HG03469 (cell line): ENCODE results near the gene SMIM29.

Experiments used
- ATAC-seq: cut with Tn5 transposase; IDR thresholded peaks from one replicate; pipeline ENCODE4 v1.9.1; 2021; ENCODE audit warnings: mild to moderate bottlenecking, moderate library complexity, moderate number of reproducible peaks; ENCODE audit not compliant: unreplicated experiment

Gene SMIM29

DNA sequence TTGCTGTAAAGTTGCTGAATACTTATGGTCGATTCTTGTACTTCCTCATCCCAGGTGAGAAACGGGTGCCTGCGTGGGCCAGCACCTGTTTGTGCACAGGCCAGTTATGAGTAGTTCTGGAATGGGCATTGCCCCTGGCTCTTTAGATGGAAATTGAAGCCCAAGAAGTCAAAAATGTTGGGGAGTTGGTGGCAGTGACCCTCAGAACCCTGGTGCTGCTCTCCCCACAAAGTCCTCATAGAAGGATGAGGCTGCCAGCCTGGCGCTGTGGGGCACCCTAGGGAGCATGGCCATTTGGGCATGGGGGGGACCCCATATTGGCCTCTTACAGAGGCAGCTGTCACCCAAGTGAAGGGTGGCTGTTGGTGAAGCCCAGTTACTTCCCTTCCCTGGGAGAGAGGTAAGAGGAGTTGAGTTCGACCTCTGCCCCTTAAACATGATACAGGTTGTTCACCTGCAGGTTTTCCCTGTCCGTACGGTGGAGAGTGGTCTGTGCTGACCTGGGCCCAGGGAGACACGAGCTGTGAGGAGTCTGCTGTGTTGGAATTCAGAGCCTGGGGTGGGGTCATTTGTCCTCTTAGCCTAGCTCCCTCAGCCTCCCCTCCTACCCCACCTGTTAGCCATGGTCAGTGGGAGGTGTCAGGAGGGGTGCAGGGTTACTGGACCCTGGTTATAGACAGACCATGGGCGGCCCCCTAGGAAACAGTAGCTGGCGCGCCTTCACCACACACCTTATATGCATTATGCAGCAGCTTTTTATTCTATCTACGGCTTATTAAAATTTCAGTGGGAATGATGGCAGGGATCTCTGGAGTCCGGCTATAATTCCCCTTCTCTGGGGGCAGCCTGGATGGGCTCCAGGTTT is 7.2 kb downstream of the SMIM29 start:
- no peak for ATAC-seq

DNA sequence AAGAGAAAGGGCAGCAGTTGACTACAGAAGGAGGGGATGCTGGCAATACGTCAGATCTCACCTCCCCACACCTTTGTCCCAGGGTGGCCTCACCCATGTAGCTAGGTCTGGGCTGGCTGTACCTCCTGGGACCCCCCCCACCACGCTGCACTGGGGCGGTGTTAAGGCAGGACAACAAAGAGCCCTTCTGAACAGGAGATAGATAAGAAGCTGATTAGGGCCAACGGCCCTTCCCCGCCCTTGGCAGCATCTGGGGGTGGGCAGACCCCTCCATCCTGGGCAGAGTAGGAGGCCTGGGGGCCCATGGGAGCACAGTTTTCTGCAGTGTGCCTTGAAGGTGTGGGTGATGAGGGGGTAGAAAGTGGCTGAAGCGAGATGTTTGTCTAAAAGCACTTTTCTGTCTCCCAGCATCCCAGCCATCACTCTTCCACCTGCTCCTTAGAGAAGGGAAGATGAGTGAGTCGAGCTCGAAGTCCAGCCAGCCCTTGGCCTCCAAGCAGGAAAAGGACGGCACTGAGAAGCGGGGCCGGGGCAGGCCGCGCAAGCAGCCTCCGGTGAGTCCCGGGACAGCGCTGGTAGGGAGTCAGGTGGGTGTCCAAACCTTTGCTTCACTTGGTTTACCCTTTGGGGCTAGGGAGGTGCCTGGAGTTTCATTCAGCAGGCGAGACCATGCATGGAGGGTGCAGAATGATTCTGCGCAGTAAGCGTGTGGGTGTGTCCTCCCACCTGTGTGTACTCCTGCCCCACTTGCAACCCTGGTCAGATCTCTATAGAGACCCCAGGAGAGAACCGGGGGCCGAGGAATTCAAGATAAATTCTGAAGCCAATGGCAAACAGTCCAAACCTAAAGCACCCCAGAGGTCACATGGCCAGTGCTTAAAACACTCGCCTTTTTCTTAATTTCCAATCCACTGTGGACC is 8.2 kb downstream of the SMIM29 start:
- no peak for ATAC-seq

DNA sequence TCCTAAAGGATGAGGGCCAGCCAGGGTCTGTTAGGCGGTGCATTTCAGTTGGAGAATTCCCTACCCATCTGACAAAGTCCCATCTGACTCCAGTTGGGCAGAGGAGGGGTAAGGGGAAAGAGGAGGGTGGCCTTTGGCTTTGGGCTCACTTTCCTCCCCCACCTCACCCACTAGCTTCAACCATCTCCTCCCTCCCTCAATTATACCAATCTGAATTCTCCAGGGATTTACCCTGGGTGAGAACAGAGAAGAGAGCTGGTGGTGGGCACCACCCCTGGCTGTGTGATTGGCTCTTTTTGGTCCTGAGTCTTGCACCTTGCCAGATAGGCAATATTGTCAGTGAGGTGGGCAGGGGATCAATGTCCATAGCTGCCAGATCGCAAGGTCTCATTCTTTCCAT is 8.9 kb downstream of the SMIM29 start:
- ATAC-seq: no peak

DNA sequence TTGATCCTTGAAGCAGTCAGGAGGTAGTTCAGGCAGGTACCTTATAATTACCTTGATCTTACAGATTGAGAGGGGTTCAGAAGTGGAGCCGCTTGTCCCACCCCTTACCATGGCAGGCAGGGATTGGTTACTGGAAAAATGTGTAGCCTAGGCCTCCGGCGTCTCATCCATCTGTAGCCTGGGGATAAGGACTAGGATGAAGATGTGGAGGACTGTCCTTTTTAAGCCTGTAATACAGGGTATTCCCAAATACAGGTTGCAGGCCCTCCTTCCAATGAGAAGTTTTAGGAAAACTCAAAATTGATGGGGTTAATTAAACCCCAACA is 9.3 kb downstream of the SMIM29 start:
- ATAC-seq: no peak

DNA sequence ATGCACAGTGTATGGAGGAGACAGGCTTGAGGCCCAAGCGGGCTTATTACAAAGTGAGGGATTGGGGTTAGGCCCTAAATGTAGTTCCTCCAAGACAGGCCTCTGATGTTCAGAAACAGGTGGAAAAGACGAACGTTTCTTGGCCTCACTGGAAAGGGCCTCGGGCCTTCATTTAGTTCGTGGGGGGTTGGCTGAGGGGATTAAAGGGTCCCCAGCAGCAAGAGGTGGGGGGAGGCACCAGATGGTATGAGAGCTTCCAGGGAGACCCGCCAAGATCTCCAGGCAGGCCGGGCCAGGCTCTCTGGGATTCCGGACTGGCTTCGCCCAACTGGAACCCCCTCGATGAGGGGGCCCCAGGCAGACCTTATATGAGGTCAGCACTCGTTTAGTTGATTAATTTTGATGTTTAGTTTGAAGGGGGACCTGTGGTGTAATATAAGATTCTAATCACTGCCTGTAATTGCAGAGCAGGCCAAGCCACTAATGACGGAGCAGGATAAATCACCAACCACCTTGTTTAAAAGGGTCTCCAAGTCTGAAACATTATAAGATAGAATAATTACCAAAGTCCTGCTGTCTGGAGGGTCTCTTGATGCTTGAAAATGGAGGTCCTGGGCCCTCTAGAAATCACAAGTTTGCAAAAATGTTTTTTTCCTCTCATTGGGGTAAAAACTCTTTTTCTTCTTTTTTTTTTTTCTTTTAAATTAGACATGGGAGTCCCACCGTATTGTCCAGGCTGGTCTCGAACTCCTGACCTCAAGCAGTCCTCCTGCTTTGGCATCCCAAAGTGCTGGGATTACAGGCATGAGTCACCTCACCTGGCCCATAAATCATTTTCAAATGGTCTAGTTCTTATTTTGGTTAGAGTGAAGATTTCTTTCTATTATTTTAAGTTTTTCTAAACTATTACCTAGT is 10.0 kb downstream of the SMIM29 start:
- no peak for ATAC-seq

DNA sequence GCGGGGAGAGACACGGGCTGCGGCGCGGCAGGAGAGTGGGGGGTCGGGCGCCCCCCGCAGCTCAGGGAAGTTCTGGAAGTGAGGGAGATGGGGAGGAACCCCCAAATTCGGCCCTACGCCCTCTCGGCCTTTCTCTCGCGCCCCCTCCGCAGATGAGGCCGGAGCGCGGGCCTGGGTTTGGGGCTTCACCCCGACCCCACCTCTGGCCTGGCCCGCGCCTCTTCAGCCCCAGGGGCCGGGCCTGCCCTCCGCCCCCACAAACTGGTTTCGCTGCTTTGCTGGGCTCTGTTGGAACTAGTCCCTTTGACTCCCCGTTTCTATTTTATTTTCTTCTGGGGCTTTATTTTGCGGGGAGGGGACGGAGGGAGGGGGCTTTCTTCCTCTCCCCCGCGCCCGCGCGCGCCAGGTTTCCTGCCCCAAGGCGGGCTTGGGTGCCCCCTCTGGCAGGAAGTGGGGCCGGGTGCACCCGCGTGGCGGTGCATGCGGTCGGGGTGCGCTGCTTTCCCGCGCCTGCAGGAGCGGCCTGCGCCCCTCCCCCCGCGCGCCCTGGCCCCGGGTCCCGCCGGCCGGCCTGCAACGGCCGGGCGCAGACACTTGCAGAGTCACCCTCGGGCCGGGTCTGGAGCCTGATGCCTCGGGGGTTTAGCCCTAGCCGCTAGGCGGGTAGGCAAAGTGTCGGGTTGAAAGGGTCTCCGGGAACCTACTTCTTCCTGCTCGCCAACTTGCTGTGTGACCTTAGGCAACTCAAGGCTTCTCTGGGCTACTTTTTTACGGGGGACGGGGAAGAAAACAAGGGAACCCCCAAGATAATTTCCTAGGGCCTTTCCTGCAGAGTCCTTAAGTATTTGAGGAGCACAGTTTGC is 10.9 kb downstream of the SMIM29 start:
- no peak for ATAC-seq

DNA sequence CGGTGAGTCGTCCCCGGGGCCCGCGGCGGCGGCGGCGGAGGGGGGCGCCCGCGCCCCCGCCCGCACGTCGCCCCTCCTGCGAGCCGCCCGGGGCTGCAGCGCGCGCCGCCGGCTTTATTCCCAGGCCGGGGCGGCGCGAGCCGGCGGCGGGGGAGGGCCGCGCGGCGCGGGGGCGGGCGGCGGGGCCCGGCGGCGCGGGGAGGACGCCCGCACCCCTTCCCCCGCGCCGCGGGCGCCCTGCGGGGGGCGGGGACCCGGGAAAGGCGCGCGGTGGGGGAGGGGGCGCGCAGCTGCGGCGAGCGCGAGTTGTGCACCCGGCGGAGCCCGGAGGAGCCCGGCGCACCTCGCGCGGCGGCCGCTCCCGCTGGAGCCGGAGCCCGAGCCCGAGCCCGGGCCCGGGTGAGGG is 11.5 kb downstream of the SMIM29 start:
- no peak for ATAC-seq

DNA sequence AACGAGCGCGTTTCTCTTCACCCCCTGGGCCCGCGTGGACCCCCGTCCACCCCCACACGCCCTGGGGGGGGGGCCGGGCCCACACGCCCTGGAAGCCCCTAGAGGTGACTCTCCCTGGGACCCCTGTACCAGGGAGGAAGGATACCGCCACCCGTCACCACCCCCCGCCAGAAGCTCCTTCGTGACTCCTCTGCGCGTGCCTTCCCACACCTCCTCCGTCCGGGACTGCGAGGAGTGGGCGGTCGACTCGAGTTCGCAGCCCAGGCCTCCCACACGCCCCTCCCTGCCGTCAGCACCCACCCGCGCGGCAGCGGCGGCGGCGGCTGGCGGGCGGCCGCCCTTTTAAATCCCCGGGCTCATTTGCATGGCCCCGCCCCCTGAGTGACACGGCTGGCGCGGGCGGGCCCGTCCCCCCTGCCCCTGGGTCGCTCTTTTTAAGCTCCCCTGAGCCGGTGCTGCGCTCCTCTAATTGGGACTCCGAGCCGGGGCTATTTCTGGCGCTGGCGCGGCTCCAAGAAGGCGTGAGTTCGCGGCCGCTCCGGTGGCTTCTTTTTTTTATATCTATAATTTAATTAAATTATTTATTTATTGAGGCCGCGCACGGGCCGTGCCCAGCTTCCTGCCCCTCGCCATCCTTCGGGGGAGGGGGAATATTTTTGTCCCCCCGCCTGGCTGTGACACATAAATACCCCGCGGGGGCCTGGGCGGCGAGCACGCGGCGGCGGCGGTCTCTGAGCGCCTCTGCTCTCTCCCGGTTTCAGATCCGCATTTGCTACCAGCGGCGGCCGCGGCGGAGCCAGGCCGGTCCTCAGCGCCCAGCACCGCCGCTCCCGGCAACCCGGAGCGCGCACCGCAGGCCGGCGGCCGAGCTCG is 12.1 kb downstream of the SMIM29 start, which contains the start of gene HMGA1:
Gene HMGA1 (plus strand): TSS at position 431 of the 873 bp plus-strand sequence. CDS start 3,908 bp downstream, outside the sequence.
- peak; percentile 38 for ATAC-seq

DNA sequence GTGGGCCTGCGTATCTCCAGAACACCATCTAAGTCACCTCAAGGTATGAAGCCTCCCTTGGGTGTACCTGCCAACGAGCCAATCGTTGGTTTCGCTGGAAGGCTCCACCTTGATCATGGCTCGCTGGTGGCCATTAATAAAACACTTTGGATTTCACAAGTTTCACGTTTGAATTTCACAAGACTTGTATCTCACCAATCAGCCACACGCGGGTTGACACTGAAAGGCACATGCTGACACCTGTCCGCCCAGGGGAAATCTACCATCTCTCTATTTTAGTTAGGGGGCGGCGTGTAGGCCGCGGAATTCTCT is 12.7 kb downstream of the SMIM29 start:
- no peak for ATAC-seq

DNA sequence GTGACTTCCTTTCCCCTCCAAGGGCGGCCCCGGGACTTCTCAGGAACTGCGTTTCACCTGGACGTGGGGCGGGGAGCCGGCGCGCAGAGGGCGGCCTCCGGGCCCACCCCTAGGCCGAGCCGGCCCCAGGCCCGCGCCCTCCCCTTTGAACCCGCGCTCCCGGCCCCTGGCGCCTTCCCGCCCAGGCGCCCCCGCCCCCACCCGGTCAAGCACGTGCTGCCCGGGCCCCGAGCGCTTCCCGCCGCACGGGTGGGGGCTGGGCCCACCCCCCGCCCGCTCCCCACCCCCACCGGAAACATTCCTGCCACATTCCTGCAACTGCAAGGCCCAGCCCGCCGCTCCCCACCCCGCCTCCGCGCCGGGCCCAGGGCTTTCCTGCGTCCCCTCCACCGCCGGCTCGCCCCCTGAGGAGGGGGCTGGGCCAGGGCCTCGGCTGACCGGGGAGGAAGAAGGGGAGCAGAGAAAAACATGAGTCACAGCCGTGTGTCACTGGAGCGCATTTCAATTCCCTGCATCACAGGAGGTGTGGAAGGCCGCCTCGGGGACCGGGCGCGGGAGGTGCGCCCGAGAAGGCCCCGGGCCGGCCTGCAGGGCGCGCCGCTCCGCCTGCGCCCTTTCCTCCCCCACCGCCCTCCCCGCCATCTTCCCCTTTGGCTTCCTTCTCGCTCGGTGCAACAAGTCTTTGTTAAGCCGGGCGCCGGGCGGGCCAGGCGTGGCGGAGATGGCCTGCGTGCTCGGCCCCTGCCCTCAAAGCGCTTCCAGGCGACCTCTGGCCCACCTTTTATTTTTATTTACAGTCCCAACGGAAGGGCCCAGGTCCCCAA is 13.3 kb downstream of the SMIM29 start:
- no peak for ATAC-seq

DNA sequence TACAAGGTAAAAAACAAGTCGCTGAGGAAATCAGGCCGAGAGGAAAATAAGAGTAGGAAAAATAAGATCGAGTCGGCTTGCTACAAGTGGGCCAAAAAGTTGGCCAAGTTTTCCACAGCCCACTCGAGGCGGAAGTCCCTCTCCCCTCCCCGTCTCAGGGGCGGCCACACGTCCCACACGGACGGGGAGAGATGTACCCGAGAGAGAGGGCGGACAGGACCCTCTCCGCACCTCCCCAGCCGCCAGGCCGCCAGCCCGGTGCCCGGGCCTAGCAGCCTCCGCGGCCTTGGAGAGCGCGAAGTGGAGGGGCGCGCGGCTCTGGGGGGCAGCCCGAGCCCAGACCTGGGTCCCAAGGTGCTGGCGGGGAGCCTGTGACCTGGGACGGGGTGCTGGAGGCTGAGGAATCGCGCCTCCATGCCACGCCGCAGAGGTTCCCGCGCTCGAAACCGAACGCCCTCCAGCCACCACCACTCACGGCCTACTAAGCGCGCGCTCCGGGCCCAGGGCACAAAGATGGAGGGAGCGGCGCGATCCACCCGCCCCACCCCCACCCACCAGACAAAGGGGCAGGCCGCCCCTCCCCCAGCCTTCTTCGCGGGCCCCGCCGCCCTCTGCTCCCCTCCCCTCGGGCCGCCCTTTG is 14.0 kb downstream of the SMIM29 start:
- no peak for ATAC-seq

DNA sequence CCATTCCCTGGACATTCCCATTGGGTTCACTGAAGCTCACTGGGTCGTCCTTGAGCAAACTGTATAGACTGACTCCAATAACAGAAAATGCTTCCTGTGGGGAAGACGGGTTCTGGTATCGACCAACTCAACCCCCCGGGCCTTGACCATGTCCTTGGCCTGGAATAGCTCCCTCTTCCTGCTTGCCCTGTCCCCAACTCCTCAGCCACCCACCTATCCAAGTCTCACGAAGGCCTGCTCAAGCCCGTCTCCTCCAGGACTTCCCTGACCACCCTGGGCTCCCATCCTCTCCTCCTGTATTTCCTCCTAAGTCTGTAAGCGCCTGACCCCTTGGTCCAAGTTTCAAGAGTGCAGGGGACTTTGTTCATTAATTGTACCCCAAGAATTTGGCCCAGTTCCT is 14.9 kb downstream of the SMIM29 start:
- no peak for ATAC-seq

DNA sequence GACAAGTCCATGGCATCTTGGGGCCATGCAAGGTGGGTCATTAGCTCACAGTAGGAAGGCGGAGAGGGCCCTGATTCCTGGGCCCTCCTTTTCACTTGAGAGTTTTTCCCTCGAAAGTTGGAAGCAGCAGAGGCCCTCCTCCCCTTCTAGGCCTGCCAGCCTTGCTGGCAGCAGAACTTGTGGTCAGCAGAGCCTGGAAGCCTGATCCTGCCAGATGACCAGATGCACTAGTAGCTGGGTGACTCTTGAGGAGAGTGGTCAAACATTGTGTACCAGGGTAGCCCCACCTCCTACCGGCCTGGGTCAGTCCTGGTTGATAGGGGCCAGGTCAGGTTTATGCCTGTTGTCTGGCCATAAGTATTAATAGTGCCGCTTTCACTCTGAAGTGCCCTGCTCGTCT is 15.9 kb downstream of the SMIM29 start:
- no peak for ATAC-seq

DNA sequence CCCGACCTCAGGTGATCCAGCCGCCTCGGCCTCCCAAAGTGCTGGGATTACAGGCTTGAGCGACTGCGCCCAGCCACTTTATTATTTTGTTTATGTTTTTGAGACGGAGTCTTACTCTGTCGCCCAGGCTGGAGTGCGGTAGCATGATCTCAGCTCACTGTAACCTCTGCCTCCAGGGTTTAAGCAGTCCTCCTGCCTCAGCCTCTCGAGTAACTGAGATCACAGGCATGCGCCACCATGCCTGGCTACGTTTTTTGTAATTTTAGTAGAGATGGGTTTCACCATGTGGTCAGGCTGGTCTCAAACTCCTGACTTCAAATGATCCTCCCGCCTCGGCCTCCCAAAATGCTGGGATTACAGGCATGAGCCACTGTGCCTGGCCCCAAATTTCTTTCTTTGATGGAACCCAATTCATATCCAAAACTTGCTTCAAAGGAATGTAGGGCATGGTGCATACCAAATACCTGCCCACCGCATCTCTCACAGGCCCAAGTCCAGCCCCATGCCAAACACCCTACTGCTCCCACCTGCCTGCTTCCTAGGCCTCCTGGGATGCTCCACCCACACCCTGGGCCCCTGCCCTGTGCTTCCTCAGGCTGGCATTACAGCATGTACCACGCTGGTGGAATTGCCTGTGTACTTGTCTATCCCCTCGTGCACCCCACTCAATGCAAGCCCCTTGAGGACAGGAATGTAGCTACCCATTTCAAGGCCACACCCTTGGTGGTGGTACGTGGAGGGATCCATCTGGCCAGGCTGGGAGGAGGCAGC is 17.1 kb downstream of the SMIM29 start:
- no peak for ATAC-seq

DNA sequence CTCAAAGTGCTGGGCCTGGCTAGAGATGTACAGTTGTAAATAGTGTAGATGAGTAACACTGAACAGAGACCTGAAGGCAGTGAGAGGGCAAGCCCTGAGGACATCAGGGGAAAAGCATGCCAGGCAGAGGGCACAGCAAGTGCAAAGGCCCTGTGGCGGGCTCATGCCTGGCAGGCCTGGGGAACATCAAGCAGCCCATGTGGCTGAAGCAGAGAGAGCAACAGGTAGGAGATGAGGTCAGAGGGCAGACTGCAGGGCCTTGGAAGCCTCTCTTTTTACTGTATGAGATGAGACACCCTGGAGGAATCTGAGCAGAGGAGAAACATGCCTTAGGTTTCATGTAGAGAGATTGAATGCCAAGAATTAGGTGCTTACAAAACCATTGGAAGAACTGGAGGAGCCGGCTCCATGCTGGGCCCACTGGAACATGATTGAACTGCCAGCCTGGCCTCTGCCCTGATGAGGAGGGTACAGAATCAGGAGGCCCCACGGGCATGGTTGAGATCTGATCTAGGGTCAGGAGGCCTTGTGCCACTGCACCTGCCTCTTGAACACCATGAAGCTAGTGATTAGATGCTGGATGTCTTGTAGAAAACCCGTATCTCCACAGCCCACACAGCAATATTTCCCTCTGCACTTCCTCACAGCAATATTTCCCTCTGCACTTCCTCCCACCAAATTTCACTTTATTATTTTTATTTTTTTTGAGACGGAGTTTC is 18.0 kb downstream of the SMIM29 start:
- no peak for ATAC-seq

DNA sequence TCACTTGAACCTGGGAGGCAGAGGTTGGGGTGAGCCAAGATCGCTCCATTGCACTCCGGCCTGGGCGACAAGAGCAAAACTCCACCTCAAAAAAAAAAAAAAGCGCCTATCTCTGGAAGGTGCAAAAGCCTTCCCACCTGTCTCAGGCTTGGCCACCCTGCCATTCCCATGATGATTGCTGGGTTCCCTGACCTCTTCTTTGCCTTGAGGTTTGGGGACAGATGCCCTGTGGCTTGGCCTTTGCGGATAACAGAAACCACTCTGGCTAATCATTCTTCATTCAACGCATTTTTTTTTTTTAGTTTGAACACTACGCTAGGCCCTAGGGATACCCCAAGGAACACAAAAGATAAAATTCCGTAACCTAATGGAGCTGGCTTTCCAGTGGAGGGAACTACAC is 18.9 kb downstream of the SMIM29 start:
- no peak for ATAC-seq
